SKM-1 (cell line): Measurements from ENCODE around the gene LBR.
"Not testable (repeated sequence)": the region's sequence is repeated elsewhere in the genome, so short reads cannot be mapped to it uniquely, and the experiment has no call there.

ENCODE experiments used
- DNase-seq: peaks from one replicate; lab custom pipeline; 2025; ENCODE audit not compliant: unreplicated experiment; lab: John Stamatoyannopoulos, UW

Gene LBR

DNA sequence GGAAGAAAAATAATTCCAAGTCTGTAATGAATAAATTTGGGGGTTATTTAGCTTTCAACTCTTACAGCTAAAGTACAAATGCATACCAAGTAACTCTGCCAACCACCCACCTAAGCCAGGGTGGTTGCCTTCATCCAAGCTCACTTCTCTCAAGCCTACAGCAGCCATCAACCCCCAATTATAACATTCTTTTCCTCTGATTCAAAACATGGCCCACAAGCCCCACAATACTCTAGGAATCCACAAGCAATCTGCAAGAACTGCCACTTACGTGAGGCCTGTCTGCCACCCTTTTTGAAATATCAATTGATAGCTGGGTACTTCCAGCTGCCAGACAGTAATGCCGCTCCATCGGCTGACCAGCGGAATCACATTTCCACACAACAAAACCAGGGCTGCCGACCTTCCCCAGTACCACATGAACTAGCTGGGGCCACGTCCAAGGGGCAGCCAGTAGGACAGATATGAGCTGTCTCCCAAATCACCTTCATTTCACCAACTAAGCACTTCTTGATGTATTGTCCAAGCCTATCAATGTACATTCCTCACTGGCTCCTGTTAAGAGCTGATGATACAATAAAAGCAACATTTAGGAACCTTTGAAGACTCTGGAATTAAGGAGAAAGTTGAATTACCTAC is 3.2 kb downstream of the LBR start:
- DNase-seq, result no peak

DNA sequence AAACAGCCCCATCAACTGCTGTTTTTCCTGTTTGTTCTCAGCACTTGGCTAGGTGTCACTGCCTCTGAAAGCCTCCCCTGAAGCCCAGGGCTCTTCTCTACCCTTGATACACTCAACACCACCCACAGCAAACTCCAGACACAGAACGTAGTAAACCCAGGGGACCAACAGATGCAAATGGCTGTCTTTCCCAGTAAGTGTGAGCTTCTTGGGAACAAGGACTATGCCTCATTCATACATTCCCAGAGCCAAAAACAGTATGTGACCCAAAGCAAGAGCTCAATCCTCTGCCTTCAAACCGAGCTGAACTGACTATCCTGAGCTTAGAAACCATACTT is 4.4 kb downstream of the LBR start:
- DNase-seq, result no peak

DNA sequence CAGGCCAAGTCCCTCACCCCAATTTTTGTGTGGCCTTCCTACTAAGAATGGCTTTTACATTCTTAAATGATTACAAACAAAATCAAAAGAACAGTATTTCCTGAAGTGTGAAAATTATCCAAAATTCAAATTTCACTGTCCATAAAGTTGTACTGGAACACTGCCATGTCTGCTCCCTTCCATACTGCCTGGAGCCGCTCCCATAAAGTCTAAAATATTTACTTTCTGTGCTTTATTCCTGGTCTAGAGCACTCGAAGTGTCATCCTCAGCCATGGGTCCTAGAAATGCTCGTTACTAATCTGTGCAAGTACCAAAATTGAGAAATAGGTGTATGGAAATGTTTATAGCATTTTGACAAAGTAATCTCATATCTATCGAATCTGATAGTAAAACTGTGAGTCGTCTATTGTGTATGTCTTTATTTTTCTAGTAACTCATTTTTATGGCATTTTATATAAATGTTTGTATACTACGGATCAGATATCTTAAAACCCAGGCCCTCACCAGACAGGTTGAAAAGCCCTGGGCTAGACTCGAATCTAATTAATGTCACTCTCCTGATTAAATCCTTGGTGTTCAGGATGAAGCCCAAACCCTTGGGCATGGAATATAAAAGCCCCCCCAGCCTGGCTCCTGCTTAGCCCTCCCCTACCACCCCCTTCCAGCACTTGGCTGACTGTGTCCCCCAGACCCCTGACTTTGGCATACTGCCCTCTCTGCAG is 4.9 kb downstream of the LBR start:
- no peak for DNase-seq

DNA sequence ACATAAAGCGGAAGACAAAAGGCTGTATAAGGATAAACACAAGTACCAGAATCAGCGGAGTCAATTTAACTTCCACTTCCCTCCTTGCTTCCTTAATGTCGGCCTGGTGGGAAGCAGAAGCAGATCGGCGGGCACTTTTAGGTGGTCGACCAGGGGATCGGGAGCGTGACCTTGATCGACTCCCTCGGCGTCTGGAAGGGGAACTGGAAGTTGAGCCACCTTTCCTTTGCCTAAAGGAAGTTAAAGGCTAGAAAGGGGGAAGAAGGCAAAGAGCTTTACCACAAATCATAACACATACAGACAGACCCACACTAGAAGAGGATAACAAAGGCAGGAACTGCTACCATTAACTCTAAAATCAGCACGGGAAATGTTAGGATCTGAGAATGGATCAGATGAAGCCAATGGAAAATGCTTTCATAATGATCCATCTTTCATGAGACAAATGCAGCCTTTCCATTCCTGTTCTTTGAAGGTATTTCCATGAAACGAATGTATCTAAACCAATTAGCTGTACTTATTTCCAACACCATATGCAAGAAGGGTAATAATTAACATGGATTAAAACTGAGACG is 5.7 kb downstream of the LBR start:
- DNase-seq, result peak; percentile 74

DNA sequence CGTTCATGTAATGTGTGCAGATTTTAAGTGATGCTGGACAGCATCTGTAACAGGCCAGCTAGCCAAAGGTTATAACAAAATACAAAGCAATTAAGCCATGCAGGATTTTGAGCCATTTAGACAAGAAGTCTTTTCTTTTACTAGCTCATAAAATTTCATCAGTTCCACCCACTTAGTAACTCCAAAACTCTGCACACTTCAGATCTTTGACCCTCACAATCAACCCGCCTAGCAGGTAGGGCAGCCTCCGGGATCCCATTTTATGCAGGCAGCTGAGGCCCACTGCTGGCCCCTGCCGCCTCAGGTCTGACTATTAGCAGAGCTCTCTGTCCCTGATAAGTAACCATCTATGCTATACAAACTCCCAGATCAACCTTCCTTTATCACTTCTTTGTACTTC is 9.2 kb downstream of the LBR start:
- no peak for DNase-seq

DNA sequence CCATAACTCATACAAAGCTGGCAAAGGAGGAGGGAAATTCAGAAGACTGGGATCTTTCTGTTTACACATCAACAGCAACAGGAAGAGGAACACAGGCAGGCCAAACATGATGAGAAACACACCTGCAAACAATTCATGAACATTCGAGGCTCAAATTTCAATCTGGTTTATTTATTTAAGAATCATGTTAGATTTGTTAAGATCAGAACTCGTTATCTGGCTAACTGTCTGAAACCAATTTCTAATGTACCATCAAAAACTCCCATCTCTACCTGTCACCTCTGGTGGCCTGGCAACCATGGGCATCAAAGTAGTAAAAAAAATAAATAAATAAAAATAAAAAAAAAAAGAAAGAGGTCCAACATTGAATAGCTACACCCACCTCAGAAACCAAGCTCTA is 9.8 kb downstream of the LBR start:
- no peak for DNase-seq

DNA sequence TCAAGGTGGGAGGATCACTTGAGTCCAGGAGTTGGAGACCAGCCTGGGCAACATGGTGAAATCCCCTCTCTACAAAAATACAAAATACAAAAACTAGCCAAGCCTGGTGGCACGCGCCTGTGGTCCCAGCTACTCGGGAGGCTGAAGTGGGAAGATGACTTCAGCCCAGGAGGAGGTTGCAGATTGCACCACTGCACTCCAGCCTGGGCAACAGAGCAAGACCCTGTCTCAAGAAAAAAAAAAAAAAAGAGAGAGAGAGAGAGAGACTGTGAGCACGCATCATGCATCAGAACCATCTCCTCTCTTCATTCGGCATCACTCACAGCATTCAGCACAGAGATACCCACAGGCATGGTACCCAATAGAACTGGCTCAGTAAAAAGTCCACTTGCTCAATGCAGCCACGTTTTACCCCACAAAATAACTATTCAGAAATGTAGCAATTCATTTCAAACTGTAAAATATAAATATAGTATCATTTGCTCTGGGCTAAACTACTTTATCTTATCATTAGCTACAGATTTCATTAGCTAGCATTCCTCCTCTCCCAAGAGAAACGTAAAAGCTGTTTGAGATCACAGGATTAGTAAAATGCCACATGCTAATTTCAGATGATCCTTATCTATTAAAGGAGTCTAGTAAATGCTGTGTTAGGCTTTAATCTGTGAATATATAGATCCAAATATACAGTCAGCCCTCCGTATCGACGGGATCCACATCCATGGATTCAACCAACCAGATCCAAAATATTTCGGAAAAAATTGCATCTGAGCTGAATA is 11.7 kb downstream of the LBR start:
- DNase-seq, result no peak

DNA sequence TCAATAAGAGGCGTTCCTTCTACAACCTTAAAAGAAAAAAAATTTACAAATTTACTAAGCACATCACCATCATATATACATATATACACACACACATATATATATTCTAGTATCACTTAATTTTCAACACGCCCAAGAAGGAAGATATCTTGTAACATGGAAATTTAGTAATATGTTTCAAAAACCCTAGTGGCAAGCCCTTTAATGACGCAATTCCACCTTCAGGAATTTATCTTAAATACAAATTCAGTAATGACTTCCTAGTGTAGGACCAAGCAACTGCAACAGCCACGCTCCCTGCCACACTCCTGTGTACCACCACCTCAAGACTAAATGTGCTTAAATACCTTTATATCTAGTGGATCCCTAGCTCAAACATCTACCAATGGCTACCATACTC is 12.5 kb downstream of the LBR start:
- DNase-seq, result no peak

DNA sequence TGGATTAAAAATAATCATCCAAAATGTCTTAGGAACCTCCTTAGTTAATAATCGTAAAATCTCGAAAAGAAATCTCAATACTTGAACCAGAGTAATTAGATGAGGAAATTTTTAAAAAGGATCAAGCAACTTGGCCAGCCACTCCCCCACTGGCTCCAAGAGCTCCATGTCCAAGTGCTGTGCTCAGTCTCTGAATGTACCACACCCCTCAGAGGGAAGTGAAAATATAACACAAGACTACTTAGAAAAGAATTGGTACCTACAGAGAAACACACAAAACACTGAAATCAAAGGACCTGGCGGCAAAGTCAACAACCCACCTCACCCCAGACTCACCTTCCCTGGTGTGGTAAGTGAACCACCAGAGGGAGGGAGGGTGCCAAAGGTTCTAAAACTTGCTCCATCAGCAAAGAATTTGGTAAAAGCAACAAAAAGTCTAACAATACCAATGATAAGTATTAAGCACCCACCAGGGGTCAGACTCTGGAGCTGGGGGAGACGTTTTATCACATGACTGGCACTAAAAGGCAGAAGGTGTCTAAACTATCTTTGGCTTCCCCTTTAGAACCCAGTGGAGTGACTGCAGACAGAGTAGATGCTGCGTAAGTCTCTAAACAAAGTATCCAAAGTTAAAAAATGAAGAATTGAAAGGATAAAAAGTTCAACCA is 14.0 kb downstream of the LBR start:
- DNase-seq, result no peak

DNA sequence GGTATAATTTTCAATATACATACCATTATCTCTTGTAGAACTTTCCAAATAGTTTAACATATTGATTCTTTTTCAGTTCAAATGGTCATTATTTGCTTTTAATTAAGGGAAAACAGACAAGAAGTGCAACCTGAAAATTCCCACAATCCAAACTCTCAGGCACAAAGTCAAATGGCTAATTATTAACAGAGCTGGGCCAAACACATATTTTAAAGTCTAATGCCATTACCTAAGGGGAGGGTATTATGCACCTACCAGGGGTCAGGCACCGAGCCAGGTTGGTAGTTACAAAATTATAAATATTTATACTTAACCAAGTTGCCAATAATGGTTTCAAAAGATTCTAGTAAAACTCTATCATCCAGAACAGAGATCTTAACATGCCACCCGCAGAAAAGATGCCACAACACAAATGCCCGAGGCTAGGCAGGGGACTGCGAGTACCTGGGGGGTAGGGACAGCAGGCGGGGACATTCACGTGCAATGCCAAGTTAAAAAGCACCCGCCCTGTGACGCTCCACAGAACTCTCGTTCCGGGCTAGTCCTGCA is 15.0 kb downstream of the LBR start:
- DNase-seq, result no peak

DNA sequence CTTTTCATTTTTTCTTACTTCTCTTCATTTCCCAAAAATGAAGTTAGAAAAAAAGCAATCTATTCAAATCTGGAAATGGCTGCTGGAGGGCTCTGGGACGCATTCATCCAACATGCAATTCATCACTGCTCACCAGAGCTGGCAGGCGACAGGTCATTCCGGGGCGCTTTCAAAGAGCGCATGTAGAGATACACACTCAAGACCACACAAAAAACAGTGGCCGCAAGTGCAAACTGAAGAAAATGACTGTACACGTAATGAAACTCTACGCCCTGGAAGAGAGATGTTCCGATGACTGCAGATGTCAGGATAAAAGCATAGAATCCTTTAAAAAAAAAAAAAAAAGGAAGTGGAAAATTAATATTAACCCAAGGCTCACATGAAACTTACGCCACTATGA is 15.5 kb downstream of the LBR start:
- no peak for DNase-seq

DNA sequence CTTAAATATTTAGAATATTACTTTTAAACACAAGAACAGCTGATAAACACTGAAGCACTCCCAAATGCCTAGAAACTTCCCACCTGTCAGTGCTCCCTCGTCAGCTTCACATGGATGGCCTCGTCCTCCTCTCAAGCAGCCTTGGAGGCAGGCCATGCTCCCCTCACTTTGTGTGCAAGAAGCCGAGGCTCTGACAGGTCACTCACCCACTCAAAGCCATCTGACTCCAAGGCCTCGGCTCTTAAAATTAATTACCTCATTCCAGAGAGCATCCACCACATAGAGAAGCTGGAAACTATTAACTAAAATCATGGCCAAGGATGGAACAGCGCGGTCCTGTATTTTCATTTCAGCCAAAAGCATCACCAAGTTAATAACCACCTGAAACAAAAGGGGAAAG is 17.8 kb downstream of the LBR start:
- no peak for DNase-seq

DNA sequence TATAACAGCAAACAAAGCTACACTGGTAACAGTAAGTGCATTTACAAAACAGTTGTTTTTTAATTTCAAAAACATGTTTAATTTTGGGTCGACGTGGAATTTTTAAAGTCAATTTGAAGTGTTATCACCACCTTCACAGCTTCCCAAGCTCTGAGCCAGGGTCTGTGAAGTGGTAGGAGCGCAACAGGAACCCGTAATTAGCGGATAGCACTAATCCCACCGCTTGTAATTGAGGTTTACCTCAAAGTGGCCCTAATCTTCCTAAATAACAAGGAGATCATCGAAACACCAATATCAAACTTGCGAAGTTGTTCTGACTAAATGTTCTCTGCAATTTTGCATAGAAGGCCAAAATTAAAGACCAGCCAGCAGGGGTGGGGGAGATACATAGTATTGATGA is 18.8 kb downstream of the LBR start:
- DNase-seq, result no peak

DNA sequence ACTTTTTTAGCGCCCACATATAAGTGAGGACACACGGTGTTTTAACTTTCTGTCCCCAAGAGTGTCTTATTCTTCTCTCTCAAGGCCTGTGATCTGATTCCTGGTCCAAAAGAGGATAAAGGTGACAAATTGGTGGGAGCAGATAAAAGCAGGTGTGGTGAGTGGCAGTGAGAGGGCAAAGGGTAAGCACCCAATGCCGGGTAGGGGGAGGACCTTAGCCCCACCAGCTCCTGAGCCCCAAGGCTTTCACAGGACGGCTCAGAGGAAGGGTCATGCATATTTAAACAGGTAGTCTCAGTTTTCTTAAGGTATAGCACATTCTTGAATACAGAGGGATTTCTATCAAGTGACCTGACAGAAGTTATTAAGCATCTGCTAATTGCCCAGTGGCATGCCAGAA is 19.6 kb downstream of the LBR start:
- DNase-seq, result no peak

DNA sequence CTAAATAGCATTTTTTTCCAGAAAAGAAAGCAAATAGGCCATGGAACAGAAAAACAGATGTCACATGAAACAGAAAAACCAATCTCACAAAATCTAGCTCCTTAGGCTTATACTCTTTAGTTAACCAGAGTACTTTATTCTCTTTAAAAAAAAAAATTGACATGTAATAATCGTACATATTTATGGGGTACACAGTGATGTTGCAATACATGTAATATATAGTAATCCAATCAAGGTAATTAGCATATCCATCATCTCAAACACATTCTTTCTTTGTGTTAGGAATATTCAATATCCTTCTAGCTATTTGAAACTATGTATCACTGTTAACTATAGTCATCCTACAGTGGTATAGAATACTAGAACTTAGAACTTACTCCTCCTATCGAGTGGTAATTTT is 20.1 kb downstream of the LBR start:
- DNase-seq, result no peak

DNA sequence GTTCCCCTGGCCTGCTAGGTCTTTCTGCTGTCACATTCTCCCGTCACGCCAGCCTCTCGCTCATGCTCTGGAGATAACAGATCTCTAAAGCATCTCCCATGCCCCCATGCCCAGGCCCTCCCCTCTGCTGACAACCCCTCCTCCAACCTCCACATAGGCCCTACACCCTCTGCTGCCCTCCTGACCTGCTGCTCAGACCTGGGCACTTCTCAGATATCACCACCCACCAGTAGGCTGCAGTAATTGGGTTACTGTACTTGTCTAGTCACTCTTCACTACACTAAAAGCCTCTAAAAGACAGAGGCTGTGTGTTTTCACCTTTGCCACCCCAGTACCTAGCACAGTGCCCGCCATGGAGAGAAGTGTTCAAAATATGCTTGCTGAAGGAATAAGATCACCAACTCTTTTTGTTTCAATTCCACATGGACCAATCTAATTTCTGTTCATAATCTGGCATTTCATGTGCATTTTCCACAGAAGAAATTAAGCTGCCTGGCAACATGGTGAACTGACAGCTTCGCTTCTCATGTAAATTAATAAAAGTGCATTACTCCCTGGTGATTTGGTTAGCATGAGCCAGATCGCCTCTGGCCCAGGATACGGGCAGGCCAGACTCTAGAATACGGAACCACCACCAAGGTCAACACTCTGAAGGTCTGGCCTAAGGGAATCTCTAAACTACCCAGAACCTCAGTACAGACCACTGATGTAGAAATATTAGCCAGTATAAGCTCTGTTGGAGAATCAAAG is 20.7 kb downstream of the LBR start:
- DNase-seq, result no peak

DNA sequence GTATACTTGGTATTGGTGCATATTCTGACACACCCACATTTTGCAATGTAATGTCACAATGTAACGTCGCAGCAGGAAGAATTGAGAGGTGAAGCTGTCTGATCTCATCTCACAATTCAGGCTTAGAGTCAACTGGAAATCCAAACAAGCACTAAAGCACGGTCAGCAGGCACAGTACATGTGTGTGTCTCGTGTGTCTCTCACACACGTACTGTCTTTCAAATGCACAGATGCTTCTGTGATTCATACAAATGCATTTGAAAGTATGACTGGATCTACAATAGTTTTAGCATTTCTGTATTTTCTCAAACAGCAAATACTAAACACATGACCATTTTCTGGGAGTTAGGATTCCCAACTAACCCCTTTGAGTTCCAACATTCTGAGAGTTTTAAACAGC is 26.9 kb downstream of the LBR start:
- no peak for DNase-seq

DNA sequence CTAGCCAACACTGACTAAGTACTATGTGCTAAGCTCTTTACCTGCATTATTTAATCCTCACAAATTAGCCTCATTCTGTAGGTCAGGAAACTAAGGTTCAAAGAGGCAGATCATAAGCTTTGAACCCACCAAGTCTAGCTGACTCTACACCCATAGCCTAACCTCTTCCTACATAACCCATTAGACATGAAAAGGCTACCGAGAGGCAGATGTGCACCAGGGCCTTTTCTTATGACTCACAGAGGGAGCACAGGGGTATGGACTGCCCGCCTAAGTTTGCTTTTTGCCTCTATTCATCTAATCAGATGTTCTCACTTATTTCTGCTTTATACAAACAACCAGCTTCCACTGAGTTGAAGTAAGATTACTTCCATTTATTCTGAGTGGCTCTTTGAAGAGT is 31.5 kb downstream of the LBR start:
- no peak for DNase-seq

DNA sequence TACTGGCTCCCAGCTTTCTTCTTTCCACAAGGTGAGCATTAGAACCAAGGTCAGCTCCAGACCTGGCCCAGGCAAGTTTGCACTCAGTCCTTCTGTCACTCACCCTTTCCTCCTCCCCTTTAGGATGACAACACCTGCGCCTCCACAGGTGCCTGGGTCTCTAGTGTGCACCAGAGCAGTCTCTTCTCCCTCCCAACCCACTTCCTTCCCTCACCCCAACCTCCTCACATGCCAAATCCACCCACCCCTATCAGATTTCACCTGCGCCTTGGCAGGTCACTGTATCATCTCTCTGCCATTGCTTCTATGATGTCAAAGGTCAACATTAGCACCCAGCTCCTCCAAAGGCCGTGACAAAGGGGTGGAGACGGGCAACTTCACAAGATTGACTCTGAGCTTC is 38.0 kb downstream of the LBR start:
- no peak for DNase-seq

DNA sequence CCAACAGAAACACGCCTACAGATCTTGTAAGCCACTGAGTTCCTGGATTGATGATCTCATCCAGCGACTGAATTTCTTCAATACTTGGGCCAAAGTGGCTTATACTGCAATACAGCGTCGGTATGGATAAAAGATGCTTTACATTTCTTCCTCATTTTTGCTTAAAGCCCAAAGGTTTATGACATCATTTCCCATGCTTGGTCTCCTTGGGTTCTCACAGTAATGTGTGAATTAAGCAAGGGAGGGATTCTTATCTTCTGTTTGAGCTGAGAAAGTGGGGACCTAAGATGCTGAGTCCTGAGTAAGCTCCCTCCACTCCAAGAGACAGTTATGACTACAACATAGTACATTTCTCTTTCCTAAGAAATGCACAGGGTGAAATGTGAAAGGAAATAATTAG is 39.5 kb downstream of the LBR start:
- no peak for DNase-seq

DNA sequence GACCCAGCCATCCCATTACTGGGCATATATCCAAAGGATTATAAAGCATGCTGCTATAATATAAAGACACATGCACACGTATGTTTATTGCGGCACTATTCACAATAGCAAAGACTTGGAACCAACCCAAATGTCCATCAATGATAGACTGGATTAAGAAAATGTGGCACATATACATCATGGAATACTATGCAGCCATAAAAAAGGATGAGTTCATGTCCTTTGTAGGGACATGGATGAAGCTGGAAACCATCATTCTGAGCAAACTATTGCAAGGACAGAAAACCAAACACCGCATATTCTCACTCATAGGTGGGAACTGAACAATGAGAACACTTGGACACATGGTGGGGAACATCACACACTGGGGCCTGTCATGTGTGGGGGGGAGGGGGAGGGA is 41.0 kb downstream of the LBR start:
- not testable (repeated sequence) for DNase-seq
